GM18868 (cell line): ENCODE measurements around the gene LUM.
A peak's percentile ranks its signal among the peaks of the same experiment; 100 is the strongest.
"Not testable (repeated sequence)": the region's sequence is repeated elsewhere in the genome, so short reads cannot be mapped to it uniquely, and the experiment has no call there.

Experiments
- ATAC-seq: cut with Tn5 transposase; IDR thresholded peaks from one replicate; pipeline ENCODE4 v1.9.1; 2021; ENCODE audit warnings: mild to moderate bottlenecking, moderate library complexity; ENCODE audit not compliant: unreplicated experiment

Gene LUM

DNA sequence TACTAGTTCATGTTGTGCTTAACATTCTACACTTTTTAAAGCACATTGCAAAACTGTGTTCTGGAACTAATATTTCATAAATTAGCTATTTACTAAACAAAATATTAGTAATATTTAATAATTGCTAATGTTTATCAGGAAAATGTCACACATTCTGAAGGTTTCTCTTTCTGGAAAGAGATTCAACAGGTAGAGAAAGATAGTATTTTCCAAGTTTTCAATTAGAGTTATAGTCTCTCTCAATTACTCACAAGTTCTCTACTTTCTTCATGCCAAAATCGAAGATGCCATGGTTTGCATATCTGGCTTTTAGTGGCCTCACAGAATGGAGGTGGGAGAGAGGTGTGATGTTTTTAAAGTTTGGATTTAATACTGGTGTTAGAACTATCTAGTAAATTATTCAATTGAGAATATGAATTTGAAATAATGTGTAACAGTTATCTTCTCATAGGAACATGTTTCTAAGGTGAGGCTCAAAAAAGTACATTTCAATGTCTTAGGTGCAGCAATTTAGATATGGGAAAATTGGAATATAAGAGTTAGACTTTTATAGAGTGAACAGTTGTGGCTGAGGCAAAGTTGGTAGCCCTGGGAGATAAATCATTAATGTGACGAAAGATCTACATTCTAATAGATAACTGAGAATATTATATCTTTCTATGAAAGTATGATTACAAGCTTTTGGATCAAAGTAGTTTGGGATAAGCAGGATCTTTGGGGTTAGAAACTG is 1.5 kb downstream of the LUM start:
- no peak for ATAC-seq

DNA sequence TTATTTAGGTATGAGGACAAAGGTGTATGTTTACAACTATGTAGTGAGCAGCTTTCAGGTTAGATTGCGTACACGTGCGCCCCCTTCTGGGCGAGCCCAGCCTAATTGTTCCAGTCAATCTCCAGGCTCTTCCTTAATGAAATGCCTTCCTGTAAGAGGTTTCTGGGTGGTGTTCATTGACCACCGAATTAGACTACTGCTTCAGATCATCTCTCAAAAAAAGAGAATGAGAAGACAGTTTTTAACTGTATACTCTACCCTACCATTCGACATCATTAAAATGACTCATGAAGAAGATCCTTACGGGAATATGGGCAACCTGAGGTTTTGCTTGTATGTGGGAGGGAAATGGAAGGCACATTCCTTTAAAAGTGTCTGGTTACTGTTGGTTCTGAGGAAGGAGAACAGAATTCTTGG is 2.1 kb downstream of the LUM start:
- ATAC-seq, result peak; percentile 90

DNA sequence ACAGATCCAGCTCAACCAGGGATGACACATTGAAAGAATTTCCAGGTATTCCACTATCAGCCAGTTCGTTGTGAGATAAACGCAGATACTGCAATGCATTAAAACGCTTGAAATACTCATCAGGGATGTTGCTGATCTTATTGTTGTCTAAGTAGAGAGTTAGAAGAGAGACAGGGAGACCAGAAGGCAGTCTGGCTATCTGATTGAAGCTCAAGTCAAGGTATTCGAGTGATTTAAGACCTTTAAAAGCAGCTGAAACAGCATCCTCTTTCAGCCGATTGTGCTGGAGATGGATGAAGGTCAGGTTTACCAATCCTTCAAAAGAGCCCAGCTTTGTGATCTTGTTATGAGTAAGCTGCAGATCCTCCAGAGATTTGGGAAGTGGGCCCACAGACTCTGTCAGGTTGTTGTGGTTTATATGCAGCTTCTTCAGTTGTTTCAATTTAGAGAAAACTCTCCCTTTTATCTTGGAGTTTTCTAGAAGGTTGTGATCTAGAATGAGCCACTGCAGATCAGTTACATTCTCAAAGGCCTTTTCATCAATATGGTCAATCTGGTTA is 3.0 kb downstream of the LUM start:
- ATAC-seq, result no peak

GRCh38 chr12:91106283-91106682 is 5.0 kb downstream of the LUM start:
- ATAC-seq, result no peak

DNA sequence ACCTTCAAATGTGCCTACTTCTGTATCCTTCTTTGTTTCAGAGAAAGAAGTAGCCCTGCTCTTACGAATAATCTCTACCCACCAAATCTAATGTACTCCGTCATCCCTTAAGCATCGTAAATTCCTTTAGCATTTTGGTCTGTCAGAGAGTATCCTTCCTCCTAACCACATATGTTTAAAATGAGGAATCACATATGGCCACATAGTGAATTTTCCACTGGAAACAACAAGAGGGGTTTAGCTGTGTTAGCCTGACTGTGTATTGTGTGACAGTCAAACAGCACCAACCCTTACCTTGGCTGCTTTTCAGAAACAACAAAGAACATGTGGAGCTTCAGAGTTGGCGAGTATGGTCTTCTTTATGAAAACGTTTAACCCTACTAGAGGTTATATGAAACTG is 5.5 kb downstream of the LUM start:
- ATAC-seq, result no peak

DNA sequence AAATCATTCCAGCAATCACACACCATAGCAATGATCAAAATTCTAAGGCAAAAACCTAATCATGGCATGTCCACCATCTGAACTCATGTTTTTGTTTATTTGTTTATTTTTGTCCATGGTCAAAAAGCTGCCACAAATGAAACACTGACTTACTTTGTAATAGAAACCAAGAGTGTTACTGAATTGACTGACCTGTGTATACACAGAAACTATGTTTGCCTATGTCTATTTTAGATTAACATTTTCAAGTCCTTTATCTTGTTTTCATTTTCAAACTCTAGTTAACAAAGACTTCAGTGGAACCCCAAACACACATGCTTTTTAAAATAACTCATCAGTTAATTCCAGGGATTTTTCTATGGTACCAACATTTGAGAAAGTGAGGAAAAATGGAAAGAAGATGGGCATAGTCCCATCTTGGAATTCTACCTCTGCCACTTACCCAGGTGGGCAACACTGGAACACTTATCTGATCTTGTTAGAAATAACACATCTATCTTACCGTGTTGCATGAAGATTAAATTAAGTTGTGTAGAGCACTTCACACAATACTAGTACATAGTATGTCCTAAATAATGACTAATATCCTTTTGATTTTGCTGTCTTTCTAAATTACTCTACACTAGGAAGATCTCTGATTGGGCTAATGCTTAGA is 6.4 kb downstream of the LUM start:
- ATAC-seq, result no peak

GRCh38 chr12:91103624-91104023 is 7.7 kb downstream of the LUM start:
- no peak for ATAC-seq

GRCh38 chr12:91103101-91103500 is 8.2 kb downstream of the LUM start:
- no peak for ATAC-seq

DNA sequence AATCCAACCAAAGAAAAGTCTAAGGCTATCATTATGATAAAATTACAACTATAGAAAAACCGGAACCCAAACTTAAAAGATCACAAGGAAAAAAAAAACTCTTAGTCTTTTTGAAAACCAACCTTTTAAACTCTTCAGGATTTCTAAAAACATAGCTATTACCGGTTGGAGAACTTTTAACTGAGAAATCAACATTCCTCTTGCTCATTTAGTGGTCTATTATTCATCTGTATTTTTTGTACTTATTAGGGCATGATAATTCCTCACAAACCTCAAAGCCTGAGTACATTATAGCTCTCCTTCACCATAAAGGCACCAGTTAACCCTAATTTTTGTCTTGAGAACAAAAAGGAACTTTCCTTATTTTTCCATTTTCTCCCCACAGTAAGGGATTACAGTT is 10.4 kb downstream of the LUM start:
- no peak for ATAC-seq

DNA sequence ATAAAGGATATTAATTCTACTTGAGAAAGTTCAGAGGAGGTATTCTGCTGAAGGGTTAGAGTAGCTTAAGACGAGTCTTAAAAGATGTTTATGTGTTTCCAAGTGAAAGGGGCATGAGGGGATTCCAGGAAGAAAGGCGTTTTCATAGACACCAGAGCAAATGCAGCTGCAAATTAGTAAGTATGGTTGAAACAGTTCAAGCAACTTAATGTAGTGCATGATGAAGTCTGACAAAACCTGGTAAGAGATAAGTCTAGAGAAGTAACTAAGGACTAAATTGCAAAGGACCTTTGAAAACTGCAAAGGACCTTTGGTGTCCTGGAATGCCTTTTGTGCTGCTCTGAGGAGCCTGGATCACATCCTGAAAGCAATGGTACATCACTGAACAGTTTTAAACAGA is 11.5 kb downstream of the LUM start:
- ATAC-seq, result no peak

GRCh38 chr12:91099341-91099740 is 12.0 kb downstream of the LUM start:
- ATAC-seq, result no peak

DNA sequence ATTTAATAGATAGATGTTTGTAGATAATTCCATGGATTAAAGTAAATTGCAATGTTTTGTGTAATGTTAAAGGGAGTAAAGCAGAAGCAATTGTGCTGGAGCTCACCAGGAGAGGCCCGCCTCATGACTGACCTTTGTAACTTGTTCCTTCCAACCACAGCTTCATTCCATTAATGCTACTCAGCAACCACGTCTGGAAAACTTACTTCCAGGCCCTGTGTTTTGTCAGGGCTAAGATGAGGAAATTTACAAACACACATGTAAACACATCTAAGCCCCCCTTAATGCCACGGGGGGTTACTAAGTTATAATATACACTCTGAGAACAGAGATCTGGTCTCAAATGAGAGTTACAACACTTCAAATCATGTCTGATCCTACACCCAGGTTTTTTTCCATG is 12.4 kb downstream of the LUM start:
- no peak for ATAC-seq

- ATAC-seq, result no peak
Observed at GRCh38 chr12:91098461-91098860, 12.8 kb downstream of the LUM start.

GRCh38 chr12:91094957-91095356 is 16.3 kb downstream of the LUM start:
- ATAC-seq, result no peak

- ATAC-seq, result no peak
Observed at GRCh38 chr12:91094032-91094662, 17.1 kb downstream of the LUM start.

GRCh38 chr12:91093341-91093740 is 18.0 kb downstream of the LUM start:
- no peak for ATAC-seq

GRCh38 chr12:91091916-91092715 is 19.2 kb downstream of the LUM start:
- no peak for ATAC-seq

GRCh38 chr12:91089953-91090352 is 21.3 kb downstream of the LUM start:
- ATAC-seq, result not testable (repeated sequence)

- ATAC-seq, result no peak
Observed at GRCh38 chr12:91080041-91080440, 31.3 kb downstream of the LUM start.

DNA sequence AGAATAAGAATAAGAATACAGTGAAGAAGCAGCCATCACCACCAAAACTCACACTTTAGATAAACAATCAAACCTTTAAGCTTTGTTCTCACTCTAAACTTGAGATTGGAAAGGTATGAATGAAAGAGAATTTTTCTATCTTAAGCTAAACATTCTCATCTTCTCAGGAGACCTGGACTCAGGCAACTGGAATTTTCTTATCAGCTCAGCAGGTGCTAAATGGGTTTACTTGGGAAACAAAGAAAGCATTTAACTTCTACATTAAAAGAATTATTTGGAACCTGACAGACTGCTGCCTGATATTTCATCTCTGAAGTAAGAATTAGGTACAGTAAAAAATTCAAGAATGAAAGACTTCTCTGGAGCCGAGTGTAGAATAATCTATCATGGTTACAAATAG is 32.8 kb downstream of the LUM start:
- ATAC-seq, result no peak
